ENCODE data around the gene PCAT6. TPM values are rescaled to one million over a fixed set of nuclear protein-coding genes. Genes with fewer than 3 reads are reported as not detected.
A peak's percentile ranks its signal among the peaks of the same experiment; 100 is the strongest.

Gene PCAT6
- total and polyA plus RNA-seq, 2 experiments from 2014 or later = 7.2 to 28.1 TPM

DNA sequence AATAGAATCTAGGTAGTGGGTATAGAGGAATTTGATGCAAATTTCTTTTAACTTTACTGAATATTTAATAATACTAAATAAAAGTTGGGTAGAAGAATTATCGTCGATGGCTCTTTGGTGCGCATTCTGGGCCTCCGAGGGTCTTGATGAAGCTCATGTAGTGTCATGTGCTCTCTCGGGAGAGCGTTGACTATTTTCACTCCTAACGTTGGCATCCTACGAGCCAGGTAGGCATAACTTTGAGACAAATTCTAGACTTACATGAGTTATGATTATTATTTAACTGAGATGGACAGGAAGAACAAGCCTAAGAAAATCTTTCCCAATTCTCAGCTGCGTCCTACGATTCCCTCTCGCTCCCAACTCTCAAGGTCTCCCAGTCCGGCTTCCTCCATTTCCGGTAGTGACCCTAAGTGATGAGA lies 550 bp upstream of the PCAT6 start:
- Histone ChIP-seq H3K9me2 (ENCODE audit: insufficient read depth) (no peaks in the 10 kb centered on the region; the same call in 1 of the 2 replicates), H3K27ac (ENCODE audit: low read depth) (peak overlapping the region; percentile 78), H3K79me2 (replicated peaks; ENCODE audit: insufficient read depth) (peaks cover 37% of the 10 kb centered on the region), H3K36me3 (ENCODE audit: insufficient read depth) (no peaks in the 10 kb centered on the region), H3K27me3 (ENCODE audit: insufficient read depth) (peaks cover 18% of the 10 kb centered on the region), H2AFZ (no peak overlapping the region), H3F3A (replicated peaks; ENCODE audit: low read depth) (peaks cover 8% of the 10 kb centered on the region; the same call in 1 of the 2 replicates), H4K20me1 (replicated peaks; ENCODE audit: insufficient read depth) (no peaks in the 10 kb centered on the region), H3K4me2 (peak overlapping the region; percentile 89), H3K4me1 (ENCODE audit: insufficient read depth) (peaks cover 37% of the 10 kb centered on the region), H3K4me3 (peak overlapping the region; percentile 66)
- no peak for ATAC-seq
- Mint-ChIP-seq H3K36me3 (ENCODE audit: low read depth) (no peaks in the 10 kb centered on the region; the same call in 2 of the 3 replicates), H3K4me3 (peak overlapping the region; percentile 78), H3K4me1 (peaks cover 41% of the 10 kb centered on the region), H3K27me3 (ENCODE audit: insufficient read depth, low read depth, poor library complexity) (peaks cover 15% of the 10 kb centered on the region), H3K9me3 (no peaks in the 10 kb centered on the region), H3K27ac (peak overlapping the region; percentile 92)
- no peak for DNase-seq (ENCODE audit: low spot score)
- TF ChIP-seq JUNB (IDR thresholded peaks at IDR 0.05; ENCODE audit: unreplicated experiment) = no peak
- TF ChIP-seq EZH2 (IDR thresholded peaks at IDR 0.05; ENCODE audit: low read depth, unreplicated experiment) = no peak
- TF ChIP-seq, protein P1, sequence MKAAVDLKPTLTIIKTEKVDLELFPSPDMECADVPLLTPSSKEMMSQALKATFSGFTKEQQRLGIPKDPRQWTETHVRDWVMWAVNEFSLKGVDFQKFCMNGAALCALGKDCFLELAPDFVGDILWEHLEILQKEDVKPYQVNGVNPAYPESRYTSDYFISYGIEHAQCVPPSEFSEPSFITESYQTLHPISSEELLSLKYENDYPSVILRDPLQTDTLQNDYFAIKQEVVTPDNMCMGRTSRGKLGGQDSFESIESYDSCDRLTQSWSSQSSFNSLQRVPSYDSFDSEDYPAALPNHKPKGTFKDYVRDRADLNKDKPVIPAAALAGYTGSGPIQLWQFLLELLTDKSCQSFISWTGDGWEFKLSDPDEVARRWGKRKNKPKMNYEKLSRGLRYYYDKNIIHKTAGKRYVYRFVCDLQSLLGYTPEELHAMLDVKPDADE (IDR thresholded peaks at IDR 0.05) = no peak

DNA sequence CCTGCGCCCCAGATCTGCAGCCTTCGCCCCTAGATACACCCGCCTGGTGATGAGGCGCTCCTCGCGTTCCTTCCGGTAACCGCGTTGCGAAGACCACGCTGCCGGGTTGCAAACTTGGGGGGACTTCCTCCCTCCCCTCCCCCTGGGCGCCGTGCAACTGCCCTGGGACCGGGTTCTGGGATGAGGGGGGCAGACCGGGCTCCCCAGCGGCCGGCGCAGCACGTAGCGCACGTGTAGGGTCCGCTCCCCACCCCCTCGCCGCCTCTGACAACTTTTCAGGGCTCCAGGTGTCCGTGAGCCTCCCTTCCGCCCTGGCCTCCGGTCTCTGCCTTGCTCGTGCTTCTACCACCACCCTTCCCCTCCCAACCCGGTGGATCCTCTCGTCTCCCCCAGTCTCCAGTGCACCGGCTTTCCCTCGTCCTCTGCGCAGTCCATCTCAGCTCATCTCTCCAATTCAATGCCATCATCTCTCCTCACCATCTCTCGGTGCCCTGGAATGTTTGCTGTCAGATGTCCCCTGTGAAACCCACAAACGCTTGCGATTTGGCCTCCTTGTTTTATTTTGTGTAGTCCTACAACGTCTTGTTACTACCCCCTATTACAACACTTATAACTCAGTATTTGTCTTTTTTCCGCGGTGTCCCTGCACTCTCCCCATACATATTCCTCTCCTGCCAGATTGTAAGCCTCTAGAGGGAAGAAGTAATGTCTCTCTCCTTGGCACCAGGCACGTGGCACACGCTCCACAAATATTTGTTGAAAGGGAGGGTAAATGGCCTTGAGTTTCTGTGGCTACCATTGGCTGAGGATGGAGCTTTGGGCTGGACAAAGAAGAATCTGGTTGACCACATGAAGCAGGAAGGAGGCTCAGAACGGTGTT lies 782 bp downstream of the PCAT6 start:
- Mint-ChIP-seq H3K36me3 (ENCODE audit: low read depth) (no peaks in the 10 kb centered on the region; the same call in 2 of the 3 replicates), H3K9me3 (no peaks in the 10 kb centered on the region), H3K4me3 (peak overlapping the region; percentile 78), H3K27ac (peak overlapping the region; percentile 96), H3K27me3 (ENCODE audit: insufficient read depth, low read depth, poor library complexity) (peaks cover 15% of the 10 kb centered on the region), H3K4me1 (peaks cover 35% of the 10 kb centered on the region)
- peak; percentile 5 for ATAC-seq
- Histone ChIP-seq H3K4me3 (peak overlapping the region; percentile 66), H3F3A (replicated peaks; ENCODE audit: low read depth) (peaks cover 8% of the 10 kb centered on the region; the same call in 1 of the 2 replicates), H3K36me3 (ENCODE audit: insufficient read depth) (no peaks in the 10 kb centered on the region), H3K4me1 (ENCODE audit: insufficient read depth) (peaks cover 30% of the 10 kb centered on the region), H3K4me2 (peak overlapping the region; percentile 82), H3K79me2 (replicated peaks; ENCODE audit: insufficient read depth) (peaks cover 24% of the 10 kb centered on the region), H2AFZ (peak overlapping the region; percentile 80), H3K9me2 (ENCODE audit: insufficient read depth) (no peaks in the 10 kb centered on the region; the same call in 1 of the 2 replicates), H3K27ac (ENCODE audit: low read depth) (peak overlapping the region; percentile 84), H3K27me3 (ENCODE audit: insufficient read depth) (peaks cover 18% of the 10 kb centered on the region), H4K20me1 (replicated peaks; ENCODE audit: insufficient read depth) (no peaks in the 10 kb centered on the region)
- TF ChIP-seq CREB1 (CRISPR knock-in tag; IDR thresholded peaks at IDR 0.05; ENCODE audit: low read depth) (peak; percentile 6; the same call in 1 of the 2 replicates), JUNB (IDR thresholded peaks at IDR 0.05; ENCODE audit: unreplicated experiment) (no peak)
- peak; percentile 67 for DNase-seq (ENCODE audit: low spot score)

DNA sequence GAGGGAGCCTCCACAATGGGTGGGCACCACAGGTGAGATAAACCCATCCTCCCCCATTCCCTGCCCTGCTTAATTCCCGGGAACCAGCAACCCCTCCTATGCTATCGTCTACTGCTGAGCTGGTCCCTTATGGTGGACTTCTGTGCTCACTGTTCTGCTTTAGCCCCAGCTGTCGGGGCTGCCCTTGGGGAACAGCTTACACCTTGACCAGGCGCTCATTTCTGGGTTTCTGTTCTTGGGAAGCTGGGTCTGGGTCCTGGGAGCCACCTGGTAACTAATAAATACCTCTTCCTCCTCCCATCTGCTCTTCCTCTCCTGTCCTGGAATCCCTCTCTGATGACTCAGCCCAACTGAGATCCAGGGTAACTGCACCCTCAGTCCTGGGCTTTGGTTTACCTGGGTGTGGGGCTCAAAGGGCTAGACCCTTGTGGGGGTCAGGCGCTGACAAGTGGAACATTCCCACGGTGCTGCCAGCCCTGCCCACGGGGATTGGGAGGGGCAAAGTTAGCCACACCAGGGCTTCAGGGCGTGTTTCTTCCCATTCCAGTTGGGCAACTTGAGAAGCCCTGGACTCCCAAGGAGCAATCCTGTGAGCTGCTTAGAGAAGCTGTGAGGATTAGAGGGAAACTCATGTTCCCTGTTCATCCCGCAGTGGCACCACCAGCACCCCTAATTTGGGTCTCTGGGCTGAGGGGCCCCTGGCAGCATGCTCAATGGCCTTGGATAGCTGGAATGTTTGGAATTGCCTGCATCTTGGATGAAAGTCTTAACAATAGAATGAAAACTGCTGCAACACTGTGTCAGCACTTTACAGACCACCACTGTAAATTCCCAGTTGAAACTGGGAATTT lies 1.6 kb downstream of the PCAT6 start:
- Histone ChIP-seq H2AFZ (no peak overlapping the region), H3K4me2 (peak overlapping the region; percentile 82), H3K4me1 (ENCODE audit: insufficient read depth) (peaks cover 30% of the 10 kb centered on the region), H3K9me2 (ENCODE audit: insufficient read depth) (no peaks in the 10 kb centered on the region; the same call in 1 of the 2 replicates), H3K27me3 (ENCODE audit: insufficient read depth) (peaks cover 18% of the 10 kb centered on the region), H4K20me1 (replicated peaks; ENCODE audit: insufficient read depth) (no peaks in the 10 kb centered on the region), H3F3A (replicated peaks; ENCODE audit: low read depth) (peaks cover 8% of the 10 kb centered on the region; the same call in 1 of the 2 replicates), H3K4me3 (peak overlapping the region; percentile 66), H3K27ac (ENCODE audit: low read depth) (no peak overlapping the region; the same call in 1 of the 2 replicates), H3K79me2 (replicated peaks; ENCODE audit: insufficient read depth) (peaks cover 15% of the 10 kb centered on the region), H3K36me3 (ENCODE audit: insufficient read depth) (no peaks in the 10 kb centered on the region)
- H3K36me3 Mint-ChIP-seq (ENCODE audit: low read depth) = no peaks in the 10 kb centered on the region; the same call in 2 of the 3 replicates
- ATAC-seq (no peak), DNase-seq (ENCODE audit: low spot score) (peak; percentile 53)
- peaks cover 15% of the 10 kb centered on the region for H3K27me3 Mint-ChIP-seq (ENCODE audit: insufficient read depth, low read depth, poor library complexity)
- no peak overlapping the region for H3K27ac Mint-ChIP-seq
- H3K4me1 Mint-ChIP-seq = peaks cover 35% of the 10 kb centered on the region
- H3K4me3 Mint-ChIP-seq = peak overlapping the region; percentile 78
- H3K9me3 Mint-ChIP-seq = no peaks in the 10 kb centered on the region
- TF ChIP-seq ZNF114 (CRISPR knock-in tag; IDR thresholded peaks at IDR 0.05) = no peak
- TF ChIP-seq, protein P1 (IDR thresholded peaks at IDR 0.05) = no peak
